Measurements from ENCODE around the gene CNFN. TPM values are rescaled to one million over a fixed set of nuclear protein-coding genes. Genes with fewer than 3 reads are reported as not detected.
"Not testable (repeated sequence)": the region's sequence is repeated elsewhere in the genome, so short reads cannot be mapped to it uniquely, and the experiment has no call there.

CNFN gene
- total RNA-seq, 1 donor: not detected

- H3K4me3 ChIP-seq (ENCODE audit: low read length): no peak overlapping the region
- H3K9me3 ChIP-seq (ENCODE audit: low read depth, low read length): no peaks in the 10 kb centered on the region
- peaks cover 3% of the 10 kb centered on the region for H3K4me1 ChIP-seq (ENCODE audit: insufficient read depth, low read length)
- no peaks in the 10 kb centered on the region for H3K27me3 ChIP-seq (ENCODE audit: insufficient read depth, low read length)
Measured at GRCh38 chr19:42352301-42353259, 37.5 kb downstream of the CNFN start.

GRCh38 chr19:42351079-42351735 is 38.9 kb downstream of the CNFN start:
- Histone ChIP-seq H3K4me3 (ENCODE audit: low read length) (no peak overlapping the region), H3K4me1 (ENCODE audit: insufficient read depth, low read length) (peaks cover 15% of the 10 kb centered on the region), H3K9me3 (ENCODE audit: low read depth, low read length) (no peaks in the 10 kb centered on the region), H3K27me3 (ENCODE audit: insufficient read depth, low read length) (no peaks in the 10 kb centered on the region)

- H3K27me3 ChIP-seq (ENCODE audit: insufficient read depth, low read length): no peaks in the 10 kb centered on the region
- no peaks in the 10 kb centered on the region for H3K9me3 ChIP-seq (ENCODE audit: low read depth, low read length)
- H3K4me3 ChIP-seq (ENCODE audit: low read length): no peak overlapping the region
Measured at GRCh38 chr19:42350417-42350816, 39.7 kb downstream of the CNFN start.

DNA sequence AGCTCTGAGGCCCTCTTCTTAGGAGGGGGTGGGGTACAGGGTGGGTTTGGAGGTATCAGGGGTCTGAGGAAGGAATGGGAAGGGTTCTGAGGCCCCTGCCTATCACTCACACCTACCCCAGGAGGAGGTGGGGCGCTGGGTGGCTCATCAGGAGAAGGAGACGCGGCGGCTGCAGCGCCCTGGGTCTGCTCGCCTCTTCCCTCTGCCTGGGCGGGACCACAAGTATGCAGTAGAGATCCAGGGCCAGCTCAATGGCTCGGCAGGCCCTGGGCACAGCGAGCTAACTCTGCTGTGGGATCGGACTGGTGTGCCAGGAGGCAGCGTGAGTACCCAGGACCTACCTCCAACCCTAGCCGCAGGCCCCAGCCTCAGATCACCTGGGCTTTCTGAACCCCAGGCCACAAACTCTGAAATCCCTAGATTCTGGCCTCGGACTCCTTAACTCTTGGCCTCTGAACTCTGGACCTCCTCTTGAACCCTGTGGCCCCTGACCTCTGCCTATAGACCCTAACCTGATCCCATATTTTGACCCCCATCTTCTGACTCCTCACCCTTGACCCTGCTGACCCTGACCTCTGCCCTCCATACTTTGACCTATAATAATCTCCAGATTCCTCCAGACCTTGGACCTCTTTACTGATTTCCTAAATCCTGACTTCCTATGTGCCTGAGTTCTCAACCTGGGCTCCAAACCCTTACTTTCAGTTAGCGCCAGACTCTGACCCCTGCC is 40.6 kb downstream of the CNFN start:
- no peaks in the 10 kb centered on the region for H3K27me3 ChIP-seq (ENCODE audit: insufficient read depth, low read length)
- H3K9me3 ChIP-seq (ENCODE audit: low read depth, low read length): no peaks in the 10 kb centered on the region
- no peak overlapping the region for H3K4me3 ChIP-seq (ENCODE audit: low read length)
- H3K4me1 ChIP-seq (ENCODE audit: insufficient read depth, low read length): peaks cover 15% of the 10 kb centered on the region

More at GRCh38 chr19:42350417-42350816, 39.7 kb downstream of the CNFN start:
- H3K4me1 ChIP-seq (ENCODE audit: insufficient read depth, low read length): peaks cover 15% of the 10 kb centered on the region

DNA sequence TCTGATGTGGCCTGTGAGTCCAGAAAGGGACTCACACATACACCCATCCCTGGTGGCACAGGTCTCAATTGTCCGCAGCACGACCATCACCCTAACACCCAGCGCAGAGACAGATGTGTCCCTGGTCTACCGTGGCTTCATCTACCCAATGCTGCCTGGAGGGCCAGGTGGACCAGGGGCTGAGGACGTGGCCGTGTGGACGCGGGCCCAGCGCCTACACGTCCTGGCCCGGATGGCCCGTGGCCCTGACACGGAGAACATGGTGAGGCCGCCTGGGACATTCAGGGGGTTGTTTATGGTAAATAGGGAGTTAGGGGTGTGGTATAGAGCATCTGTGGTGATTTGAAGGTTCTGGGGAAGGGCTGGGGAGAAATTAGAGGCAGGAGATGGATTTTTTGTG is 41.9 kb downstream of the CNFN start:
- H3K4me3 ChIP-seq (ENCODE audit: low read length): no peak overlapping the region
- H3K4me1 ChIP-seq (ENCODE audit: insufficient read depth, low read length): peaks cover 15% of the 10 kb centered on the region
- H3K27me3 ChIP-seq (ENCODE audit: insufficient read depth, low read length): no peaks in the 10 kb centered on the region
- no peaks in the 10 kb centered on the region for H3K9me3 ChIP-seq (ENCODE audit: low read depth, low read length)

DNA sequence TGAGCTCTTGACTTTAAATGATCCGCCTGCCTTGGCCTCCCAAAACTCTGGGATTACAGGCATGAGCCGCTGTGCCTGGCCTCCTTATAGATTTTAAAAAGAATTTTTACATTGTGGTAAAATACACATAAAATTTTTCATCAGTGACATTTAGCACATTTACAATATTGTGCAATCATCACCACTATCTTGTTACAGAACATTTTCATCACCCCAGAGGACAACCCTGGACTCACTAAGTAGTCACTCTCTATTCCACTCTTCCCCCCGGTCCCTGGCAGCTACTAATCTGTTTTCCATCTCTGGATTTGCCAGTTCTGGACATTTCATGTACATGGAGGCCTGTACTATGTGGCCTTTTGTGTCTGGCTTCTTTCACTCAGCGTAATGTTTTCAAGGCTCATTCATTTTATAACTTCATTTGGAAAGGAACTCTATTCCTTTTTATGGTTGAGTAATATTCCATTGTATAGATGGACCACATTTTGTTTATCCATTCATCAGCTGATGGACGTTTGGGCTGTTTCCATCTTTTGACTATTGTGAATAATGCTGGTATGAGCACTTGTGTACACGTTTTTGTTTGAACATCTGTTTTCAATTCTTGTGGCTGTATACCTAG is 44.8 kb downstream of the CNFN start:
- Histone ChIP-seq H3K9me3 (ENCODE audit: low read depth, low read length) (no peaks in the 10 kb centered on the region), H3K4me1 (ENCODE audit: insufficient read depth, low read length) (peaks cover 15% of the 10 kb centered on the region)

GRCh38 chr19:42344336-42344893 is 45.7 kb downstream of the CNFN start:
- H3K27me3 ChIP-seq (ENCODE audit: insufficient read depth, low read length): no peaks in the 10 kb centered on the region
- no peak overlapping the region for H3K4me3 ChIP-seq (ENCODE audit: low read length)
- H3K9me3 ChIP-seq (ENCODE audit: low read depth, low read length): no peaks in the 10 kb centered on the region
- H3K4me1 ChIP-seq (ENCODE audit: insufficient read depth, low read length): peaks cover 15% of the 10 kb centered on the region

More for the DNA sequence above, 44.8 kb downstream of the CNFN start:
- no peak overlapping the region for H3K4me3 ChIP-seq (ENCODE audit: low read length)
- no peaks in the 10 kb centered on the region for H3K27me3 ChIP-seq (ENCODE audit: insufficient read depth, low read length)

GRCh38 chr19:42343344-42344110 is 46.6 kb downstream of the CNFN start:
- H3K9me3 ChIP-seq (ENCODE audit: low read depth, low read length): no peaks in the 10 kb centered on the region
- H3K4me1 ChIP-seq (ENCODE audit: insufficient read depth, low read length): peaks cover 15% of the 10 kb centered on the region
- no peaks in the 10 kb centered on the region for H3K27me3 ChIP-seq (ENCODE audit: insufficient read depth, low read length)
- no peak overlapping the region for H3K4me3 ChIP-seq (ENCODE audit: low read length)

DNA sequence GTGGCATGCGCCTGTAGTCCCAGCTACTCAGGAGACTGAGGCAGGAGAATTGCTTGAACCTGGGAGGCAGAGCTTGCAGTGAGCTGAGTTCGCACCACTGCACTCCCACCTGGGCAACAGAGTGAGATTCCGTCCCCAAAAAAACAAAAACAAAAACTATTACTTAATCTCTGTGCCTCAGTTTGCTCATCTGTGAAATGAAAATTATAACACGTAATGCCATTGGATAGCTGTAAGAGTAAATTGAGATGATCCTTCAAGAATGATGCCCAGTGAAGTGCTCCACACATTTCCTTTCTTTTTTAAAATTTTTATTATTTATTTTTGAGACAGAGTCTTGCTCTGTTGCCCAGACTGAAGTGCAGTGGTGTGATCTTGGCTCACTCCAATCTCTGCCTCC is 50.2 kb downstream of the CNFN start:
- H3K4me1 ChIP-seq (ENCODE audit: insufficient read depth, low read length); H3K9me3 ChIP-seq (ENCODE audit: low read depth, low read length); H3K27me3 ChIP-seq (ENCODE audit: insufficient read depth, low read length); H3K4me3 ChIP-seq (ENCODE audit: low read length): not testable (repeated sequence)

GRCh38 chr19:42339126-42339860 is 50.8 kb downstream of the CNFN start:
- not testable (repeated sequence) for H3K4me1 ChIP-seq (ENCODE audit: insufficient read depth, low read length); H3K27me3 ChIP-seq (ENCODE audit: insufficient read depth, low read length); H3K9me3 ChIP-seq (ENCODE audit: low read depth, low read length); H3K4me3 ChIP-seq (ENCODE audit: low read length)

Other genes starting within 250 kb of the CNFN start
- 128 TPM for gene DEDD2, start 172.6 kb downstream of the CNFN start, total RNA-seq
- 5.2 TPM for gene ZNF526, start 170.0 kb downstream of the CNFN start, total RNA-seq
- 13.1 TPM for gene GSK3A, start 147.7 kb downstream of the CNFN start, total RNA-seq
- gene ERF, start 135.2 kb downstream of the CNFN start, total RNA-seq: 35.2 TPM
- gene CIC, start 121.0 kb downstream of the CNFN start, total RNA-seq: 36.0 TPM
- not detected for gene PRR19, start 88.2 kb downstream of the CNFN start, total RNA-seq
- 8.7 TPM for gene PAFAH1B3, start 87.7 kb downstream of the CNFN start, total RNA-seq
- gene TMEM145, start 77.0 kb downstream of the CNFN start, total RNA-seq: not detected
- gene MEGF8, start 64.7 kb downstream of the CNFN start, total RNA-seq: 1.6 TPM
- 2.5 TPM for gene LIPE, start 37.1 kb upstream of the CNFN start, total RNA-seq
- gene CXCL17, start 52.6 kb upstream of the CNFN start, total RNA-seq: not detected
- gene CEACAM1, start 138.2 kb upstream of the CNFN start, total RNA-seq: 1.9 TPM
- not detected for gene CEACAM8, start 204.6 kb upstream of the CNFN start, total RNA-seq

Measured in mononuclear cell (primary cell).